ENCODE results near the gene PTPRB. TPM values are rescaled to one million over a fixed set of nuclear protein-coding genes. Genes with fewer than 3 reads are reported as not detected.

The PTPRB gene
- total RNA-seq, 1 donor from 2014 or later, result not detected

- Mint-ChIP-seq H3K4me1 (no peaks in the 10 kb centered on the region), H3K36me3 (ENCODE audit: low read depth) (no peaks in the 10 kb centered on the region), H3K27ac (no peak overlapping the region), H3K9me3 (no peaks in the 10 kb centered on the region), H3K4me3 (no peak overlapping the region), H3K27me3 (no peaks in the 10 kb centered on the region)
- TF ChIP-seq, protein P1, sequence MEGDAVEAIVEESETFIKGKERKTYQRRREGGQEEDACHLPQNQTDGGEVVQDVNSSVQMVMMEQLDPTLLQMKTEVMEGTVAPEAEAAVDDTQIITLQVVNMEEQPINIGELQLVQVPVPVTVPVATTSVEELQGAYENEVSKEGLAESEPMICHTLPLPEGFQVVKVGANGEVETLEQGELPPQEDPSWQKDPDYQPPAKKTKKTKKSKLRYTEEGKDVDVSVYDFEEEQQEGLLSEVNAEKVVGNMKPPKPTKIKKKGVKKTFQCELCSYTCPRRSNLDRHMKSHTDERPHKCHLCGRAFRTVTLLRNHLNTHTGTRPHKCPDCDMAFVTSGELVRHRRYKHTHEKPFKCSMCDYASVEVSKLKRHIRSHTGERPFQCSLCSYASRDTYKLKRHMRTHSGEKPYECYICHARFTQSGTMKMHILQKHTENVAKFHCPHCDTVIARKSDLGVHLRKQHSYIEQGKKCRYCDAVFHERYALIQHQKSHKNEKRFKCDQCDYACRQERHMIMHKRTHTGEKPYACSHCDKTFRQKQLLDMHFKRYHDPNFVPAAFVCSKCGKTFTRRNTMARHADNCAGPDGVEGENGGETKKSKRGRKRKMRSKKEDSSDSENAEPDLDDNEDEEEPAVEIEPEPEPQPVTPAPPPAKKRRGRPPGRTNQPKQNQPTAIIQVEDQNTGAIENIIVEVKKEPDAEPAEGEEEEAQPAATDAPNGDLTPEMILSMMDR (IDR thresholded peaks at IDR 0.05), result no peak
- ChIA-PET CTCF (interaction anchor here (0.6 kb wide), 1 partner anchor 67 kb away, joined by 3 read pairs; no protein-coding TSS in a partner anchor), POLR2A (no interaction called here)
- DNase-seq (no peak), ATAC-seq (ENCODE audit: low read depth) (no peak)
- intact Hi-C loops (cut with micrococcal nuclease), result no loop called here
Measured at GRCh38 chr12:70652451-70652850, 15.2 kb upstream of the PTPRB start.

GRCh38 chr12:70648831-70649230 is 11.6 kb upstream of the PTPRB start:
- CTCF ChIA-PET, result no interaction called here
- H3K27me3 Mint-ChIP-seq, result peaks cover 4% of the 10 kb centered on the region
- no peaks in the 10 kb centered on the region for H3K9me3 Mint-ChIP-seq
- intact Hi-C loops (cut with micrococcal nuclease), result no loop called here
- H3K4me1 Mint-ChIP-seq, result no peaks in the 10 kb centered on the region
- DNase-seq (no peak), ATAC-seq (ENCODE audit: low read depth) (no peak)
- TF ChIP-seq, protein P1 (IDR thresholded peaks at IDR 0.05), result no peak
- no peaks in the 10 kb centered on the region for H3K36me3 Mint-ChIP-seq (ENCODE audit: low read depth)
- H3K27ac Mint-ChIP-seq, result no peak overlapping the region
- POLR2A ChIA-PET, result no interaction called here
- H3K4me3 Mint-ChIP-seq, result no peak overlapping the region

DNA sequence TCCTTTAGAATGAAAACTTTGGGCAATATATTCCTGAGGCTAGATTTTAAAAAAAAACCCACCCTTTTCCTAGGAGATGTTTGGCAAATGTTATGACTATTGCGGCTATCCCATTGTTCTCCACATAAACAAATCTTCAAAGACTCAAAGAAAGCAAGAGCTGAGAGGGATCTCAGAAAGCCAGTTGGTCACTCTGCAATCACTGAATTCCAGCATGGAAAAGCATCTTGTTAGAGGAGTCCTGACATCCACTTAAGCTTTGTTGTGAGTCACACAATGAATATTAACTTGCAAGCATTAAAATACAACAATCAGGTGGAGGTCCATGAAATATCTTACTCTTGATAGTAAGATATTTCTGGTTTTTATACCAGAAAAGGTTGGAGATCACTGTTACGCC is 11.0 kb upstream of the PTPRB start:
- no peak overlapping the region for H3K4me3 Mint-ChIP-seq
- intact Hi-C loops (cut with micrococcal nuclease), result no loop called here
- ATAC-seq (ENCODE audit: low read depth), result no peak
- TF ChIP-seq, protein P1 (IDR thresholded peaks at IDR 0.05), result no peak
- H3K9me3 Mint-ChIP-seq, result no peaks in the 10 kb centered on the region
- POLR2A ChIA-PET, result no interaction called here
- no peak overlapping the region for H3K27ac Mint-ChIP-seq
- H3K27me3 Mint-ChIP-seq, result peaks cover 4% of the 10 kb centered on the region
- CTCF ChIA-PET, result no interaction called here
- H3K4me1 Mint-ChIP-seq, result no peaks in the 10 kb centered on the region
- H3K36me3 Mint-ChIP-seq (ENCODE audit: low read depth), result no peaks in the 10 kb centered on the region
- no peak for DNase-seq

DNA sequence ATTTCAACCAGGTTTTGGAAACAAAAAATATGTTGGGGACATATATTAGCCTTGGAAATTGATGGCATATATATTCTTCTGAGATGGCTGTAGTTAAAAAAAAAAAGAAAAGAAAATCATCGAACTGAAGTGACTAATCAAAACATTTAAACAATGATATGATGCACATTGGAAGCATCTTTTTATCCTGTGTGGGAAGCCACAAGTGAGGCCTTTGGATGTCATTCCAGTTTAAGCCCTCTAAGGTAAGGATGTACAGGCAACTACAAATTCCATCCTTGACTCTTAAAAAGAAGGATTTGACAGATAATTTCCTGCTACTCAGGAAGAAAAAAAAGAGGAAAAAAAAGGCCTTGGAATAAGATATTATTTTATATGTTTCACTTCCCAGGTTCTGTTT is 9.6 kb upstream of the PTPRB start:
- Mint-ChIP-seq H3K27me3 (peaks cover 6% of the 10 kb centered on the region), H3K27ac (no peak overlapping the region), H3K4me3 (no peak overlapping the region), H3K36me3 (ENCODE audit: low read depth) (no peaks in the 10 kb centered on the region), H3K4me1 (no peaks in the 10 kb centered on the region), H3K9me3 (no peaks in the 10 kb centered on the region)
- CTCF ChIA-PET, result no interaction called here
- no peak for ATAC-seq (ENCODE audit: low read depth)
- TF ChIP-seq, protein P1 (IDR thresholded peaks at IDR 0.05), result no peak
- intact Hi-C loops (cut with micrococcal nuclease), result no loop called here
- DNase-seq, result no peak
- POLR2A ChIA-PET, result no interaction called here

GRCh38 chr12:70645494-70646317 is 8.5 kb upstream of the PTPRB start:
- intact Hi-C loops (cut with micrococcal nuclease), result no loop called here
- ATAC-seq (ENCODE audit: low read depth) (no peak), DNase-seq (no peak)
- TF ChIP-seq, protein P1 (IDR thresholded peaks at IDR 0.05), result no peak
- Mint-ChIP-seq H3K27me3 (peaks cover 10% of the 10 kb centered on the region), H3K4me1 (no peaks in the 10 kb centered on the region), H3K27ac (no peak overlapping the region), H3K36me3 (ENCODE audit: low read depth) (no peaks in the 10 kb centered on the region), H3K4me3 (no peak overlapping the region), H3K9me3 (no peaks in the 10 kb centered on the region)
- ChIA-PET CTCF (no interaction called here), POLR2A (no interaction called here)
